Activated T-cell treated with anti-CD3 and anti-CD28 coated beads, Interleukin-2, amount 50 U/mL, for 72 hours (primary cell): ENCODE measurements around the gene NCF1. TPM values are rescaled to one million over a fixed set of nuclear protein-coding genes. Genes with fewer than 3 reads are reported as not detected.
"Not testable (repeated sequence)": the region's sequence is repeated elsewhere in the genome, so short reads cannot be mapped to it uniquely, and the experiment has no call there.

Experiments
- ATAC-seq, 2 donors: fragments of 150-1000 bp; cut with Tn5 transposase; replicated peaks in 1 of 2; 2 replicates each; pipeline ENCODE4 v1.10.0; 2021; ENCODE audit warnings: moderate library complexity in 2 of 2, mild to moderate bottlenecking in 1 of 2
- DNase-seq, 2 donors: peaks; one replicate each; pipeline ENCODE4 v3.0.0; 2021 to 2022; ENCODE audit warnings: mixed read lengths in 1 of 2
- H3K27ac Mint-ChIP-seq: one replicate; pipeline ENCODE4 v1.8.0; 2022; ENCODE audit warnings: mild to moderate bottlenecking, moderate library complexity, mixed read lengths
- H3K27me3 Mint-ChIP-seq: one replicate; pipeline ENCODE4 v1.8.0; 2022; ENCODE audit warnings: low read depth, mixed read lengths
- H3K36me3 Mint-ChIP-seq, 2 donors: one replicate each; pipeline ENCODE4 v1.8.0; 2022; ENCODE audit warnings: mixed read lengths in 2 of 2, mild to moderate bottlenecking in 1 of 2; ENCODE audit not compliant: insufficient read depth in 2 of 2
- H3K4me1 Mint-ChIP-seq: one replicate; pipeline ENCODE4 v1.8.0; 2022; ENCODE audit warnings: low read depth, mixed read lengths
- H3K4me3 Mint-ChIP-seq, 2 donors: one replicate each; pipeline ENCODE4 v1.8.0; 2022; ENCODE audit warnings: mild to moderate bottlenecking in 2 of 2, mixed read lengths in 2 of 2, moderate library complexity in 2 of 2
- H3K9me3 Mint-ChIP-seq, 2 donors: one replicate each; pipeline ENCODE4 v1.8.0; 2022; ENCODE audit warnings: mixed read lengths in 2 of 2
- total RNA-seq, 2 donors: library from RNA; stranded (reverse); gene quantifications; one replicate each; pipeline ENCODE4 v1.2.3, GENCODE V29; 2022

NCF1 gene
- 1 to 10 TPM; 1.8 to 3.8 TPM for total RNA-seq

DNA sequence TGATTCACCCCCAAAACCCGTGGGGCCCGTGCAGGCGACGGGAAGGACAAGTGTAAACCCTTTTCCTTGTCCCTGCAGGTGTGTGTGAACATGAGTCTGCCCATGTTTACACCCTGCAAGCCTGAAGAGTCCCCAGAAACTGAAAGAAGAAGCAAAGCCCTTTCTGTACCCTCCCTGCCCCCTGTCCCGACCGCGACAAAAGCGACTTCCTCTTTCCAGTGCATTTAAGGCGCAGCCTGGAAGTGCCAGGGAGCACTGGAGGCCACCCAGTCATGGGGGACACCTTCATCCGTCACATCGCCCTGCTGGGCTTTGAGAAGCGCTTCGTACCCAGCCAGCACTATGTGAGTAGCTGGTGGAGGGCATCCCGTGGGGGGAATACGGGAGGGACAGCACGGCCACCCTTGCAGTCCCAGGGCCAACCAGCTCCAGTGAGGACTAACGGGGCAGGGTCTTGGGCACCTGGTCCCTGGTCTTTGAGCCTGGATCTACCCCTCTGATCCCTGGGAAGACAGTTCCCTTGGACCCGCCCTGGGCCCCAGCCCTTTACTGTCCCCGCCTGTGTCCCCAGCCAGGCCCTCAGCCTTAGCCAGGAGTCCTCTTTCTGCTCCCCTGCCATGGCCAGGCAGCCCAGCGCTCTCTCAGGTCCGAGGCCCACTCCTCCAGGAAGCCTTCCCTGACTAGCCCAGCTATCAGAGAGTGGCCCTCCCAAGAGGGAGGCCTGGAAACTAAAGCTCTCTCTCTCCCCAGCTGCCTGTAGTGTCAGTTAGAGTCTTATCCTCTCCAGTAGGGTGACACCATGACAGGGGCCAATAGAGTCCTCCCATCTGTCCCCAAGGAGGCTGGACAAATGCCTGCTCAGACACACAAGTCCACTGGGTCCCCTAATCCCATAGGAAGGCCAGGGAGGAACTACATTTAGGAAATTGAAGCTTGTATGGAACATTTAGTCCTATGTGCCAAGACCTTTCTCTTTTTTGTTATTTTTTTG, at the start of gene NCF1:
Gene NCF1 (plus strand): TSS at position 252 of the 991 bp plus-strand sequence. CDS start 21 bp downstream, at position 273.
- not testable (repeated sequence) for ATAC-seq, H3K4me3 Mint-ChIP-seq, H3K9me3 Mint-ChIP-seq, H3K4me1 Mint-ChIP-seq, H3K27ac Mint-ChIP-seq, H3K36me3 Mint-ChIP-seq, DNase-seq, H3K27me3 Mint-ChIP-seq

GRCh38 chr7:74725840-74726239, 48.0 kb upstream of the NCF1 start:
- no peak for DNase-seq
- Mint-ChIP-seq H3K27ac (peak overlapping the region; percentile 0), H3K4me1 (peaks cover 4% of the 10 kb centered on the region), H3K27me3 (no peaks in the 10 kb centered on the region), H3K9me3 (no peaks in the 10 kb centered on the region), H3K36me3 (peaks cover 0 to 3% of the 10 kb centered on the region in 2 donors), H3K4me3 (no peak overlapping the region)
- ATAC-seq = no peak

- ATAC-seq (no peak), DNase-seq (no peak)
- no peak overlapping the region for H3K4me3 Mint-ChIP-seq
- peaks cover 4% of the 10 kb centered on the region for H3K4me1 Mint-ChIP-seq
- no peaks in the 10 kb centered on the region for H3K27me3 Mint-ChIP-seq
- peaks cover 0 to 4% of the 10 kb centered on the region in 2 donors for H3K36me3 Mint-ChIP-seq
- no peaks in the 10 kb centered on the region for H3K9me3 Mint-ChIP-seq
- peak overlapping the region; percentile 77 for H3K27ac Mint-ChIP-seq
These were observed 47.3 kb upstream of the NCF1 start for GRCh38 chr7:74726309-74727101.

GRCh38 chr7:74728686-74729085, 45.1 kb upstream of the NCF1 start:
- H3K4me1 Mint-ChIP-seq, DNase-seq, ATAC-seq, H3K4me3 Mint-ChIP-seq, H3K9me3 Mint-ChIP-seq, H3K27ac Mint-ChIP-seq, H3K36me3 Mint-ChIP-seq, H3K27me3 Mint-ChIP-seq: not testable (repeated sequence)

- not testable (repeated sequence) for ATAC-seq, H3K4me3 Mint-ChIP-seq, H3K27me3 Mint-ChIP-seq, H3K9me3 Mint-ChIP-seq, H3K36me3 Mint-ChIP-seq, DNase-seq, H3K27ac Mint-ChIP-seq, H3K4me1 Mint-ChIP-seq
These were observed 43.6 kb upstream of the NCF1 start for GRCh38 chr7:74730186-74730585.

GRCh38 chr7:74739974-74740703, 33.7 kb upstream of the NCF1 start:
- H3K27me3 Mint-ChIP-seq, ATAC-seq, H3K4me1 Mint-ChIP-seq, H3K4me3 Mint-ChIP-seq, H3K9me3 Mint-ChIP-seq, DNase-seq, H3K27ac Mint-ChIP-seq, H3K36me3 Mint-ChIP-seq: not testable (repeated sequence)

GRCh38 chr7:74743936-74744557, 29.8 kb upstream of the NCF1 start:
- H3K27ac Mint-ChIP-seq, H3K4me3 Mint-ChIP-seq, H3K36me3 Mint-ChIP-seq, H3K4me1 Mint-ChIP-seq, DNase-seq, ATAC-seq, H3K9me3 Mint-ChIP-seq, H3K27me3 Mint-ChIP-seq: not testable (repeated sequence)

DNA sequence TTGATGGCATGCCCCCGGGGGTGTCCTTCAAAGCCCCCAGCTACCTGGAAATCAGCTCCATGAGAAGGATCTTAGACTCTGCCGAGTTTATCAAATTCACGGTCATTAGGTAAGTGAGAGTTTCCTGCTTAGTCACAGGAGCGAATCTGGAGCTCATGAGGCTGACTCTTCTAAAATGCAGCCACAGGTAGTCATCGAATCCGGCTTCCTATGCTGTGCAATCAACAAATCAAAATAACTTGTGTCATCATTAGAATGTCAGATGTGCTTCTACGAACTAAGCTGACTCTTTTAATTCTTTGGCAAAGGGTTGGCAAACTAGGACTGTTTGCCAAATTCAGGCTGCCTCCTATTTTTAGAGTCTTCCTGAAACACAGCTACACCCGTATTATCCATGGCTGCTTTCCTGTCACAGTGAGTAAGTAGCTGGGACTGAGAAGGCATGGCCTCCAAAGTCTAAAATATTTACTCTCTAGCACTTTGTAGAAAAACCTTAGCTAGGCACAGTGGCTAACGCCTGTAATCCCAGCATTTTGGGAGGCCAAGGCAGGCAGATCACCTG, 19.8 kb upstream of the NCF1 start:
- not testable (repeated sequence) for H3K4me1 Mint-ChIP-seq, H3K27me3 Mint-ChIP-seq, ATAC-seq, DNase-seq, H3K9me3 Mint-ChIP-seq, H3K4me3 Mint-ChIP-seq, H3K27ac Mint-ChIP-seq, H3K36me3 Mint-ChIP-seq

- not testable (repeated sequence) for H3K4me3 Mint-ChIP-seq, H3K4me1 Mint-ChIP-seq, H3K9me3 Mint-ChIP-seq, H3K27me3 Mint-ChIP-seq, DNase-seq, ATAC-seq, H3K36me3 Mint-ChIP-seq, H3K27ac Mint-ChIP-seq
These were observed 17.1 kb upstream of the NCF1 start for GRCh38 chr7:74756673-74757072.

GRCh38 chr7:74758268-74758667, 15.5 kb upstream of the NCF1 start:
- ATAC-seq, H3K27me3 Mint-ChIP-seq, DNase-seq, H3K4me1 Mint-ChIP-seq, H3K4me3 Mint-ChIP-seq, H3K27ac Mint-ChIP-seq, H3K9me3 Mint-ChIP-seq, H3K36me3 Mint-ChIP-seq: not testable (repeated sequence)

DNA sequence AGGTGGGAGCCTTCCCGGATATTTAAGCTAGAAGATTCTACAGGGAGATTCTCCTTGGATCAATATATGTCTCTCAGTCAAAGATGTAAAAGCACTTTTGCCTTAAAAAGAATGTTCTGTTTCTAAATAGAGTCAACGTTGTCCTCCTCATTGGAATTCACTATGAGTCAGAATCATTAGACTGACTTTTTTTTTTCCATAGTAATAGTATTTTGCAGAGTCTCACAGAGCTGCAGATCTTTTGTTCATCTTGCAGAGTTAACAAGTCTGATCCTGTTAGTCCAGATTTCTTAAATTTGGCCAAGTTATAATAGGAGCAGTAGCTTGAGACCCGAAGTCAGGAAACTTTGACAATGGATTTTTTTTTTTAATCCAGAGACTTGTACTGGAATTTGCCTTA, 14.8 kb upstream of the NCF1 start:
- H3K27ac Mint-ChIP-seq, H3K36me3 Mint-ChIP-seq, ATAC-seq, H3K27me3 Mint-ChIP-seq, H3K4me3 Mint-ChIP-seq, H3K9me3 Mint-ChIP-seq, DNase-seq, H3K4me1 Mint-ChIP-seq: not testable (repeated sequence)

- not testable (repeated sequence) for H3K4me1 Mint-ChIP-seq, H3K36me3 Mint-ChIP-seq, DNase-seq, H3K27ac Mint-ChIP-seq, H3K9me3 Mint-ChIP-seq, H3K27me3 Mint-ChIP-seq, H3K4me3 Mint-ChIP-seq
- peak; percentile 55 to 60 for ATAC-seq
These were observed 8.4 kb upstream of the NCF1 start for GRCh38 chr7:74765205-74765918.
